ENCODE results near the gene REV1.

DNA sequence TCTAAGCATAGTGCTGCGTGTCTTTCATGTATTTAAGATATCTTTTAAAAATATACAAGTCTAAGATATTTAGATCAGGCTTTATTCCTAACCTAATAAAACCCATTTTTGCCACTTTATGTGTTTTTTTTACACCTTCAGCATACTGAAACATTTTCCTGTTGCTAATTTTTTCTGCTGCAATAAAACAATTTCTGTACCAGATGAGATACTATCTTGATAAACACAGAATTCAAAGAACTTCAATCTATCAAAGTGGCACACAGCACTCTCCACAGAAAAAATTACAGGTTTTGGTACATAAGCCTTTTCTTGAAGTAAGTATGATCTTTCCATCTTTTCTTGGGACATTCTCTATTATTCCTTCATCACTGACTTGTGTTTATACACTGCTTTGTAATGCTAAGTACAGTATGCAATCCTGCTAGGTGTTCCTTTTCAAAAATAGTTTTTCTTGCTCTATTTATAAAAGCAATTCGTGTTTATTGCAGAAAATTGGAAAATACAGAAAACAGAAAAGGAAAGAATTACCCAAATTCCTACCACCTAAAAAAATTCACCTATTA, 16.2 kb downstream of the REV1 start:
- TF ChIP-seq EZH2 (IDR thresholded peaks at IDR 0.05; ENCODE audit: borderline replicate concordance, low read length) = no peak
- TF ChIP-seq, protein P1, sequence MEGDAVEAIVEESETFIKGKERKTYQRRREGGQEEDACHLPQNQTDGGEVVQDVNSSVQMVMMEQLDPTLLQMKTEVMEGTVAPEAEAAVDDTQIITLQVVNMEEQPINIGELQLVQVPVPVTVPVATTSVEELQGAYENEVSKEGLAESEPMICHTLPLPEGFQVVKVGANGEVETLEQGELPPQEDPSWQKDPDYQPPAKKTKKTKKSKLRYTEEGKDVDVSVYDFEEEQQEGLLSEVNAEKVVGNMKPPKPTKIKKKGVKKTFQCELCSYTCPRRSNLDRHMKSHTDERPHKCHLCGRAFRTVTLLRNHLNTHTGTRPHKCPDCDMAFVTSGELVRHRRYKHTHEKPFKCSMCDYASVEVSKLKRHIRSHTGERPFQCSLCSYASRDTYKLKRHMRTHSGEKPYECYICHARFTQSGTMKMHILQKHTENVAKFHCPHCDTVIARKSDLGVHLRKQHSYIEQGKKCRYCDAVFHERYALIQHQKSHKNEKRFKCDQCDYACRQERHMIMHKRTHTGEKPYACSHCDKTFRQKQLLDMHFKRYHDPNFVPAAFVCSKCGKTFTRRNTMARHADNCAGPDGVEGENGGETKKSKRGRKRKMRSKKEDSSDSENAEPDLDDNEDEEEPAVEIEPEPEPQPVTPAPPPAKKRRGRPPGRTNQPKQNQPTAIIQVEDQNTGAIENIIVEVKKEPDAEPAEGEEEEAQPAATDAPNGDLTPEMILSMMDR (IDR thresholded peaks at IDR 0.05; ENCODE audit: low read length) = no peak

Measured in OCI-LY1 (cell line).